Heart left ventricle (tissue), 13 donors: ENCODE data around the gene ZCWPW1.

Experiments
- POLR2A ChIP-seq, 2 donors: fragments of 450-650 bp; IDR thresholded peaks; one replicate each; pipeline ENCODE4 v1.6.1; 2017; ENCODE audit warnings: antibody characterized with exemption in 2 of 2, mild to moderate bottlenecking in 2 of 2, moderate library complexity in 2 of 2
- TF ChIP-seq, protein P1 (sequence below), 12 donors: fragments of 200-600 bp; sonication (generic) in 4 of 12; IDR thresholded peaks; one replicate each; pipeline versions ENCODE4 v1.5.0 to v1.8.0; 2018 to 2022; ENCODE audit warnings: antibody characterized with exemption in 12 of 12, mild to moderate bottlenecking in 5 of 12
- donor health status: ischemic (EF 13 %, LVEDD 7.1; RV severe dilation, severe dysfunction).
- donor health status: DM: no; HTN: yes; CAD: no.
- donor health status: DM: no; HTN: no; CAD: no.
- donor health status: ischemic (EF 25% LVEDD 6.9; RV normal size, moderate dysfunction).
- donor health status: ischemic (EF 25% LVEDD 5.7; RV mildly dilated, moderate dysfunction).
- donor health status: ischemic (EF 35%, LVEDD 5.7; RV mildly dilated, moderate dysfunction).
- donor health status: nonischemic (EF 11% LVEDD 7.7; RV severe dilation, severe dysfunction).
- donor health status: DM: yes; HTN: yes; CAD: no.
- donor health status: PGD.
- donor health status: ischemic (EF 29% LVEDD 5.4; RV normal size, mild dysfunction).
- donor health status: nonischemic (EF 23%, LVEDD 6.1; RV moderate dilation, normal function).

DNA sequence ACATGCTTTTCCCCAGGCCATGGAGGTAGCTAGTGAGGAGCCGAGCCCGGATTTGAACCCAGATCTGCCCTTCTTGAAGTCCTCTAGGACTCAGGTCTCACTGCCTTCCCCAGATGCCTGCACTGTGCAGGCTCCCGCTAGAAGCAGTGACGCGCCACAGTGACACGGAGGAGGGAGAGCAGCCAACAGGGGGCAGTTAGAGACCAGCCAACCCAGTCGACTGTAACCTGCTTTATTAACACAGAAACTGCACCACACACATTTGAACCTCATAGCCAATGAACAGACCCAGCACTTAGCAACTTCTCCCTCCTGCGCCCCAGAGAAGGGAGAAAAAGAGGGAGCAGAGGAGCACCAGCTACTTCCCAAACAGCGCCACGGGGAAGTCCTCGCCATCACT is 27.8 kb downstream of the ZCWPW1 start:
- TF ChIP-seq, protein P1, sequence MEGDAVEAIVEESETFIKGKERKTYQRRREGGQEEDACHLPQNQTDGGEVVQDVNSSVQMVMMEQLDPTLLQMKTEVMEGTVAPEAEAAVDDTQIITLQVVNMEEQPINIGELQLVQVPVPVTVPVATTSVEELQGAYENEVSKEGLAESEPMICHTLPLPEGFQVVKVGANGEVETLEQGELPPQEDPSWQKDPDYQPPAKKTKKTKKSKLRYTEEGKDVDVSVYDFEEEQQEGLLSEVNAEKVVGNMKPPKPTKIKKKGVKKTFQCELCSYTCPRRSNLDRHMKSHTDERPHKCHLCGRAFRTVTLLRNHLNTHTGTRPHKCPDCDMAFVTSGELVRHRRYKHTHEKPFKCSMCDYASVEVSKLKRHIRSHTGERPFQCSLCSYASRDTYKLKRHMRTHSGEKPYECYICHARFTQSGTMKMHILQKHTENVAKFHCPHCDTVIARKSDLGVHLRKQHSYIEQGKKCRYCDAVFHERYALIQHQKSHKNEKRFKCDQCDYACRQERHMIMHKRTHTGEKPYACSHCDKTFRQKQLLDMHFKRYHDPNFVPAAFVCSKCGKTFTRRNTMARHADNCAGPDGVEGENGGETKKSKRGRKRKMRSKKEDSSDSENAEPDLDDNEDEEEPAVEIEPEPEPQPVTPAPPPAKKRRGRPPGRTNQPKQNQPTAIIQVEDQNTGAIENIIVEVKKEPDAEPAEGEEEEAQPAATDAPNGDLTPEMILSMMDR (IDR thresholded peaks at IDR 0.05) = peak in 2 of 12 donors; percentile 4 to 5
- TF ChIP-seq POLR2A (IDR thresholded peaks at IDR 0.05) = no peak
